NCI-H82 treated with DMSO at 0.1 percent for 48 hours (cell line): Measurements from ENCODE around the gene KSR1.

Experiments
- DNase-seq: peaks from one replicate; lab custom pipeline; 2025; ENCODE audit not compliant: unreplicated experiment; lab: John Stamatoyannopoulos, UW

The KSR1 gene

DNA sequence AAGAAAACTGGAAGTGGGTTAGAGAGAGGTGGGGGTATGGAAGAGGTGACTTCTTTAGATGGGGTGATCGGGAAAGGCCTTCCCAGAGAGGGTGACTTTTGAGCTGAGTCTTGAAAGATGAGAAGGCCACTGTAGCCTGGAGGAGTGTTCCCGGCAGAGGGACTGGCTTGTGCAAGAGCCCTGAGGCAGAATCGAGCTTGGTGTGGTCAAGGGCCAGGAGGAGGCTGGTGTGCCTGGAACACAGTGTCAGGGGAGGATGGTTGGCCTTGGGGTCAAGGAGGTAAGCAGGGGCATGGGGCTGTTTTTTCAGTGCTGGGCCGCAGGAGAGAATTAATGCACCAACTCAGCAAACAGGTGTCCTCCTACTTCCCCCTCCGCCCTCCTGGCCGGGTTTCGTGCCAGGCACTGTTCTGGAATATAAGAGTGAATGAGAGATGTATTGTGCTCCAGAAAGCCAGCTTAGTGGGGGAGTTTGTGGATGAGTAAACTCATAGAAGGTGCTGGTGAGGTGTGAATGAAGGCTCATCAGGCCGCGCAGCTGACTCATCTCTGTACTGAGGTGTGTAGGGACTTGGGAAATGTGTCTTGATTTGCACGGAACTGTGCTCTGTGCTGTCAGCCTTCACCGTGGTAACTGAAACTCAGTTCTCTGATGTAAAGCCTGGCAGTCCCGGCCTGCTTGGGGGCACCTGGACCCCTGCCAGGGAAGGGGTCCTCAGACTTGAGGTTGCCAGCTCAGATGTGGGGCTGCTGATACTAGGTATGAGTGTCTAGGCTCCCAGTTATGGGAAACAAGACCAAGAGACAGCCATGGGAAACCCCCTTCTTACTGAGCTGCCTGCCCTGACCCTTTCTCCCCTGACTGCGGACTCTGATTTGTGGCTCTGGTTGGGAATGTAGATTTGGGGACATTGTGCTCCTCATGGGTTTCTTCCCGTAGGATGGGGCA is 15.3 kb downstream of the KSR1 start:
- DNase-seq: no peak

DNA sequence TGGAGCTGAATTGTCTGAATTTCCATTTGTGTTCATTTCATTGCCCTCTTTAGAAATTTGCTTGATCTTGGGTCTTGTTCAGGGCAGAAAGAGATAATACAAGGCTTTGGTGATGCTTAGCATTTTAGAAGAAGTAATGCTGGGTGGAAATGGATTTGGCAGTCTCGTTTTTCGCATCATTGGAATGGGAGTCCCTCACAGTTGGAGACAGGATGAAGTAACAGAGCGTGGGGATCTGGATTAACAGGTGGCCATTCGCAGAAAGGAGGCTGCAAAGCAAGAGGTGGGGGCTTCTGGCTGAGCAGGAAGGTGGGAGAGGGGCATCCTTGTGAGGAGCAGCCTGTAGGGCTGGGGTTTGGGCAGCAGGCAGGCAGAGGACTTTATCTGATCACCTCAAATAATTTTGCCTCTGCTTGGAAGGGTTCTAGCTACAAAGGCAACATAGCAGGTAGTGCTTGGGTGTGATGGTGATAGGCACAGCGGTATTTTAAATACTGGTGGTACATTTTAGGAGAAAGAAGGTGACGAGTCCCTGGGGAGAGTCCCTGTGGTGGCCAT is 17.0 kb downstream of the KSR1 start:
- no peak for DNase-seq

DNA sequence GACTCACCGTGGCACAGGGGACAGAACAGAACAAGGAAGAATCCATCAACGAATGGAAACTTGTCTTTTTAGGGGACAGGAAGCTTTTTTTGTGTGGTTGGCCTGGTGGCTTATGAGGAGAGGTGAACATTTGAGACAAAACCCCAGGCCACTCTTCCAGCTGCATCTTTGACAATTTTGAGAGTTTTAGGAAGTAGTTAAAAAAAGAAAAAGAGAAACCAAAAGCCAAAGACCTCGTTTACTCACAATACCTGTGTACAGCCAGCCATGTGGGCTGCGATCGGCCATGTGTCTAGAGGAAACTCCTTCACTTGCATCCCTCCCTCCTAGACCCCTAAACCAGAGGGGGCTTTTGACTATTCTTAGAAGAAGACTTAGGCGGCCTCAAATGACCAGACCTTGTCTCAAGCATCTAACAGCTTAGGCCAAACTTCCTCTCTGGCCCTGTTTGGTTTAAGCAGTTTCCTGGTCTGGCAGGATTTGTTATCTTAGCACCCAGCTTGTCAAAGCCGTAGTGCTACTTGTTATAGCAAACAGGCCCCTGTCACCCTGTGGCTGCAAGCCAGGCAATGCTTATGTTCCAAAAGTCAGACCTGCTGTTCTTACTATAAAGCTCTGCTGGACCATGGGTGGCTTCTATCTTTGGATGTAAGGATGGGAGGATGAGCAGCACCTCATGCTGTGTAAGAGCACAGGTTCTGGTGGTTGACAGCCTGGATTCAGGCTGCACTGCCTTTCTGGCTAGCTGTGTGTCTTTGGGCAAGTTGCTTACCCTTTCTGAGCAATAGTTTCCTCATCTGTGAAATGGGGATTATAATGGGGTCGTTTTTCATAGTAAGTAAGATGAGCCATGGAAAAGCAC is 17.7 kb downstream of the KSR1 start:
- DNase-seq: no peak

DNA sequence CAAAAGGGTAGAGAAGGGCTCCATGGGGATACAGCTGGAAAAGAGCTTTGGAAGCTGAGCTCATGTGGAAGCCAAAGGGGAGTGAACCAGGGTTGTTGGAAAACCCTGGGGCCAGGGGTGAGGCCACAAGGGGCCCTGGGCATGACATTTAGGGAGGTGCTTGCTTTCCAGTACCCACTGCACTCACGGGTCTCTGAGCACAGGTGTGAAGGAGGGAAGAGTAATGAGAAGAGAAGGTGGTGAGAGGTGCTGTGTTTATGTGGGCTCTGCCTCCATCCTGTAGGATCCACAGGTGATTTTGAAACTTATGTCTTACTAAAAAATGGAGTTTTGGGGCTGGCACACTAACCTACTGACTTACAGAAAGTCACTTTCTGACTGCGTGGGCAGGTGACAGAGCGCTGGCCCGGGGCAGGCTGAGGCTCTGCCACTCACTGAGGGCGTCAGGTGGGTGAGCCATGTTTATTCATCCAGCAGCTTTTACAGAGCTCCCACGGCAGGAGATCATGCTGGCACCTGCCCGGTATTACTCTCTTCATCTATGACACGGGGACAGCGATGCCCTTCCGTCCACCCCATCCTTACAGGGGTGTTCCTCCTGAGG is 18.9 kb downstream of the KSR1 start:
- no peak for DNase-seq

DNA sequence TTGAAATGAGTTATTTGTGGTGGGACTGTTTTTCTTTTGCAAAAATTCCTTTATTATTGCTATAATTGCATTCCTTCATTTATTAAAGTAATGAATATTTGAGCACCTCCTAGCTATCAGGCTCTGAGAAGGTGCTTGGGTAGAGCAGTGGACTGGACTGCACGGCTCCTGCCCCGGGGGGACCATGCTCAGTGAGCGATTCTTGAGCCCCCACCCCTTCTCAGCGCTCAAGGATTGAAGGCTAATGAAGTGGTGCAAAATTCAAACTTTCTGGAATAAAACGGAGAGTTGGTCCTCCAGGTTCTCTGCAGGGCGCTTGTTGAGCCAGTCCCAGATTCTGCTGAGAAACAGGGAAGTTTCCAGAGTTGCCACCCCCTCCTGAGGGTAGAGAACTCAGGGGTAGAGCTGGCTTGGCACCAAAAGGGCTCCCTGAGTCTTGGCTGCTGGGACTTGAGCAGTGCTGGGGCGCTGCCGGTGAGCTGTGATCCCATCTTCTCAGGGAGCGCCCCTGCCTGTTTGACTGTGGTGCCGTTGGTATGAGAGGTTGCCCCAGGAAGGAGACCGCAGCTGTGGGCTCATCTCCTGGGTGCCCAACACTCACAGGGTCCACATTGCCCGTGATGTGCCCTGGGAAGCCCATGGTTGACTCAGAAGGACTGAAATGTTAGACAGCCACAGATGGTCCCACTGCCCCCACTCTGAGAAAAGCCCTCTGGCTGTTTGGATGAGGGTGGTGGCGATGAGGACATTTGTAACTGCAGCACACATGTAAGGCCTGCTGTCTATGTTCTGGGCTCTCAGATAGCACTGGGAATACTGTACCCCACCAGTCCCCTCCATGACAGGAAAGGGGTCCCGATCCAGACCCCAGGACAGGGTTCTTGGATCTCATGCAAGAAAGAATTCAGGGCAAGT is 20.0 kb downstream of the KSR1 start:
- DNase-seq: no peak

DNA sequence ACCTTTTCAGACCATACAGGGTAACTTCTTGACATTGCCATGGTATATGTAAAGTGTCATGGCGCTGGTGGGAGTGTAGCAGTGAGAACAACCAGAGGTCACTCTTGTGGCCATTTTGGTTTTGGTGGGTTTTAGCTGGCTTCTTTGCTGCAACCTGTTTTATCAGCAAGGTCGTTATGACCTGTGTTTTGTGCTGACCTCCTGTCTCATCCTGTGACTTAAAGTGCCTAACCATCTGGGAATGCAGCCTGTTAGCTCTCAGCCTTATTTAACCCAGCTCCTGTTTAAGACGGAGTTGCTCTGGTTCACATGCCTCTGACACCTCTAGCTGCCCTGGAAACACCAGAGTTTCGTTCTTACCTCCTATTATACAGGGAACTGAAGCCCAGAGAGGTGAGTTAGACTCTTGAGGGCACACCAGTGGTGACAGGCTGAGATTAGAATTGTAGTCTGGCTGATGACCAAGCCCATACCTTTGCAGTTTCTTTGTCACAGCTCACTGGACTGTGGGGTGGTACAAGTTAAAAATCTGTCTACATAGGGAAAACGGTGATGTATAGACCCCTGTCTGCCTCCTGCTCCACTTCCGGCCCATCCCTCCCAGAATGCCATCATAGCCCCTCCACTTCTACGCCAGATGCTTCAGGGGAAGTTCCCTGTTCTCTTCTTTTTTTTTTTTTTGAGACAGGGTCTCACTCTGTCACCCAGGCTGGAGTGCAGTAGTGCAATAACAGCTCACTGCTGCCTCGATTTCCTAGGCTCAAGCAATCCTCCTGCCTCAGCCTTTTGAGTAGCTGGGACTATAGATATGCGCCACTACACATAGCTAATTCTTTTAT is 21.0 kb downstream of the KSR1 start:
- peak; percentile 20 for DNase-seq

DNA sequence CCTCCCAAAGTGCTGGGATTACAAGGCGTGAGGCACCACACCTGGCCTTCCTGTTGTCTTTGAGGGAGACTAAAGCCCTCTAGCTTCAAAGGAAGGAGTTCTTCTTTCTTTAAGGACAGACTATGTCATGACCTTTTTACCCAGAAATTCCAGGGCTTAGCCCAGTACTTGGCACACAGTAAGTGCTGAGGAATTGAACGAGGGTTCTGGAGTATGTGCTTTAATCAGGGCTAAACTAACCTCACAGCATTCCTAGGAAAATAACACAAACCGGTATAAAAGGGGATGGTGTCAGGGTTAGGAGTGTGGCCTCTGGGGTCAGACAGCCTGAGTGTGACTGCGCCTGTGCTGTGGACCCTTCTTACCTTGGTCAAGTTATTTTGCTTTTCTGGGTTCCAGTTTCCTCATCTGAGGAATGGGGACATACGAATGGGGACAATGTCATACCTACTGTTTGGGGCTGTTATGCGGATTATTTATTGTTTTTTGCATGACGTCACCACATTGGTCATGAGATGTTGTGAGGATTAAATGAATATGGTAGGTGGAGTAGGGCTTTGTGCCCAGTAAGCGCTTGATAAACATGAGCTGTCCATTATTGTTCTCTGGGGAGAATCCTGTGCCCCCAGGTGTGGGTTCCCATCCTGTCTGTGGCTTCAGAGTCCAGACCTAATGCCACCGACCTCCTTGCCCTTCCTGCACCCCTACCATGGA is 21.9 kb downstream of the KSR1 start:
- no peak for DNase-seq

DNA sequence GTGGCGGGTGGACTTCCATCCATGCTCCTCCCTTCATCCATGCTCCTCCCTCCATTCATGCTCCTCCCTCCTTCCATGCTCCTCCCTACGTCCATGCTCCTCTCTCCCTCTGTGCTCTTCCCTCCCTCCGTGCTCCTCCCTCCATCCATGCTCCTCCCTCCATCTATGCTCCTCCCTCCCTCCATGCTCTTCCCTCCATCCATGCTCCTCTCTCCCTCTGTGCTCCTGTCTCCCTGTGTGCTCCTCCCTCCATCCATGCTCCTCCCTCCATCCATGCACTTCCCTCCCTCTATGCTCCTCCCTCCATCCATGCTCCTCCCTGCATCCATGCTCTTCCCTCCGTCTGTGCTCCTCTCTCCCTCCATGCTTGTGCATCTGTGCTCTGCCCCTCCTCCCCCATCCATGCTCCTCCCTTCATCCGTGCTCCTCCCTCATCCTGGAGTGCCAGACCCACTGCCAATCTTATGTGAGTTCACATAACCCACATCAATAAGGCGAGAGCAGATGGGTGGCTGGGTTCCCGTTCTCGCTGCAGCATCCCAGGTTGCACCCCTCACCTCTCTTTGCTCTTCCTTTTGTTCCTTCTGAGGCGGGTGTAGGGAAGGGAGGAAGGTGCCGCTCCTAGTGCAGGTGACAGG is 22.8 kb downstream of the KSR1 start:
- no peak for DNase-seq

DNA sequence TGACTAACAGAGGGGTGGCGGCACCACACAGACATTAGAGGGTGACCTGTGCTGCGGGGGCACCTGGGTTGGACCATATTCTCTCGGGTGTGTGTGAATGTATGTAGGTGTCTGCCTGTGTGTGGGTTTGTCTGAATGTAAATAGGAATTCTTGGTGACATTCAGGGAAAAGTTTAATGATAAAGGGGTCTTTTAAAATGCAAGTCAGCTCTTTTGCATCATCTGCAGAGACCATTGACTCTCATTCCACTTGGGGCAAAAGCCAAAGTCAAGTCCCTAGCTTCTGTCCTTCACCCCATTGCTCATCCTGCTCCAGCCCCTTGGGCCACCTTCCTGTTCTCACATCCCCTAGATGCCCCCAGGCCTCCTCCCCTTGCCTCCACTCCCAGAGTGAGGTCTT is 23.6 kb downstream of the KSR1 start:
- DNase-seq: no peak

DNA sequence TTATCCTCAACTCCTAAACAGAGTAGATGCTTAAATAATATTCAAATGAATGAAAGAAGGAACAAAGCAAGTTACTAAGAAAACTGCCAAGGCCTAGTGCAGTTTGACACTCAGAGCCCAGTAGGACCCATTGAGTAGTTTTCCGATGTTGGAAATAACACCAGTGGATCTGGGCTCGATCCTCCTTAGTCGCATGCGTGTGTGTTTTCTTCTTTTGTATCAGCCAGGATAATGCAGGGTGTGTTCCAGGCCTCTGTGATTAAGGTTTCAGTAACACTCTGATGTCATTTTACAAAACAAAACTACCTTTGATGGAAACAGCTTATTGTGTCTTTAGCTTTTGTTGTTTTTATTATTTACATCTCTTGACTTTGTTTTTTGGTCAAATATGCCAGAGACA is 24.5 kb downstream of the KSR1 start:
- DNase-seq: no peak

DNA sequence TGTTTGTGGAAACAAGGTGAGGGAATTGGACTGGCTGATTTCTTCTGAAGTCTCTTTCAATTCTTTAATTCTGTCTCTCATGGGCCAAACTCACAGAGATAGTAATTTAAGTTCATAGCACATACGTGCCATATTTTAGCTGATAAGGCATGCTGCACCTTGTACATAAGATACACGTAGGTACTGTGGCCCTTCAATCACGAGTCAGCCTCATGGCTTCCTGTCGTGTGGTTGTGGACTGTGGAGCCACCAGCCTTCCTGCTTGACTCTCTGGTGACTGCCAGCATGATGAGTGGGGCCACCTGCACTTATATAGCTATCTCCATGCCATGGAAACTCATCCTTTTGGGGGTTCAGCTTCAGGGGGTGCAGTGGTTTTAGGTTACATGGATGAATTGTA is 25.1 kb downstream of the KSR1 start:
- no peak for DNase-seq

DNA sequence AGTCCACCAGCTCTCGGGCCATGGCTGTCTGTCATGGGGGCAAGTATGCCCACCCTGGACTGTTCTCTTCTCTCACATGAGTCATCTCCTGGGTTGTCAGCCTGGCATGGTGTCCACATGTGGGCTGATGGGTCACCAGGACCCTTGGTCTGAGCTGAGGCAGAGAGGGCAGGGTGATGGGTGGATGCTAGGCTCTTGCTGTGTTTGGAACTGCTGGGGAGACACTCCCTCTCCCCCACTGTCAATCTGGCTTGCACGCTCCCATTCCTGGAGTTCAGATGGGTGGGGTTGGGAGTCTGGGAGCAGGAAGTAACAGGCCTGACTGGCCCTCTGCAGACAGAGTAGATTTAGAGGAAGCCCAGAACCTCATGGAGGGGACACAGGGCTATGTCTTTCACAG is 28.9 kb downstream of the KSR1 start:
- DNase-seq: no peak

DNA sequence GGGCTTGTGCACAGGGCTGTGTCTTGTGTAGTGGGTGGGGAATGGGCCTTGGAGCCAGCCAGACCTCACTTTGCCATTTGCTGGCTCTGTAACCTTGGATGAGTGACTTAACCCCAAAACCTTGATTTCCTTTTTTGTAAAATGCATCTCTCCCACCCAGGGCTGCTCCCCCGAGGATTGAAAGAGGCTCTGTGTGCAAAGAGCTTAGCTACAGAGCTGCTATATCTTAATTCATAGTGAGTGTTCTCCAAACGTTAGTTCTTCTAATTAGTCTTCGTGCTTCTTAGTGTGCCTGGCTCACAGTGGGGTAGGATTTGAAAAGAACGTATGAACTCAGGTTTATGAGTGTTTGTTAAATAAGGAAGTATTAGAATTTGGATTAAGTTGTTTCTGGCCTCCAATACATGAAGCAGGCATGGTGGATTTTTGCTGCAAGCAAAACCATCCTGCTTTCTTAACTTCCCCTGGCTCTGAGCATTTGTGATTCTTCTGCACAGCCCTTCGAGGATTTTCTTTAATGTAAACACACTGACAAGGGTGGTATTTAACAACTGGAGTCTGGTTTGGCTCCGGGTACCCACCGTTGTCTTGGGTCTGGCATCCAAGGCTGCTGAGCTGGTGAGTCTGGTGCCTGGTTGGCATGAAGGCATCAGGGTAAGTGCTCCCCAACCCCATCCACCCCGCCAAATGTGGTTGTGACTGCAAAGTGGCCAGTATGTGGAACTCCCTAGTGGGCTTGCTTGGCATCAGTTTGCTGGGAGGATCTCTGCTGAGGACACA is 29.7 kb downstream of the KSR1 start:
- no peak for DNase-seq

DNA sequence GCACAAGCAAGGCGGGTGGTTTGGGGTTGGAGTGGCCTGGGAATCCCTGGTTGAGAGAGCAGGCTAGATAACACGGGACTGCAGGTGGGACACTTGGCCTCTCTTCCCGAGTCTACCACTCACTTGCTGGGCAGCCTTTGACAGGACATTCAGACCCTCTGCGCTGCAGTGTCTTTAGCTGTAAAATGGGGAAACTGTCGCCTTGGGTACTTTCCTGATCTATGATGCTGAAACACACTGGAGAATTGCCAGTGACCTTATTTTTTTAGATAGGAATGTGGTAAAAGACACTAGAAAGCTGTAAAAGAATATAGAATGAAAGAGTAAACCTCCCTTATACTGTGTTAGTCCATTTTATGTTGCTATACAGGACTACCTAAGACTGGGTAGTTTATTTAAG is 30.5 kb downstream of the KSR1 start:
- DNase-seq: no peak

DNA sequence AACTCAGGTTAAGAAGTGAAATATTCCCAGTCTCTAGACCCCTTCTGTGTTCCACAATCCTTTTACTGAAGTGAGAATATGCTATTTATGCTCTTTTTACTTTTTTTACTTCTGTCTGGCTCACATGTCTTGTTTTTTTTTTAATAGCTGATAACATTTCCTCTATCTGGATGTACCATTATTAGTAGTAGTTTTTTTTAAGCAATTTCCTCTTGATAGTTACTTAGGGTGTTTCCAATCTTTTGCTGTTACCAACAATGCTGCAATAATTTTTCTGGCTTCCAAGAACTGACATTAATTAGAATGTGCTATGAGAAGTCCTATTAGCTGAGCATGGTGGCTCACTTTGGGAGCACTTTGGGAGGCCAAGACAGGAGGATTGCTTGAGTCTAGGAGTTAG is 32.0 kb downstream of the KSR1 start:
- no peak for DNase-seq

DNA sequence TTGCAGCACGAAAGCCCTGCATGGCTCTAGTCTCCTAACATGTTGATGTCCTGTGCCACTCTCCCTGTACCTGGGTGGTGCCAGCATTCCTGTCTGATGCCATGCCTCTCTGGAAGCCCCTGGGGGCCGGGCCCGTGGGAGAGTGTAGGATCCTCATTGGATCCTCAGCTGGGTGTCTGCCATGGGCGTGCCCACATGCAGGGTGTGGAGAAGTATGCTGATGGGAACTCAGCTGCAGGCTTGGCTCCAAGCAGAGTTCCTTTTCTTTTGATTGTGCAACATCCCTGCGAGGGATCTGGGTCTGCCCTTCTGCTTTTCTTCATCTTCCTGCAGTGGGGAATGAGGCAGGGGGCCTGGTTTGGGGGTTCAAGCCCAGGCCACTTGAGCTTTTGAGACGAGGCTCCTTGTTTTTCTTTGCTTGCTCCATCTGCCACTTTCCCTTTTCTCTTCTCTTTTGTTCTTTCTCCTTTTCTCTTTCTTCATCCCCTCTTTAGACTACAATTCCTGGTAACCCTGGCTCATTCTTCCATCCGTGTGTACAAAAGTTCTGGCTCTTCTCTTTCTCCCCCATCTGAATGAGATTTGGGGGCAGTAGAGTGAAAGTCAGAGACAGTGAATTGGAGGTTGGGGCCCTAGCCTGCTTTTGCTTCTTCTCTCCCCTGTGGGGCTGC is 32.9 kb downstream of the KSR1 start:
- no peak for DNase-seq

DNA sequence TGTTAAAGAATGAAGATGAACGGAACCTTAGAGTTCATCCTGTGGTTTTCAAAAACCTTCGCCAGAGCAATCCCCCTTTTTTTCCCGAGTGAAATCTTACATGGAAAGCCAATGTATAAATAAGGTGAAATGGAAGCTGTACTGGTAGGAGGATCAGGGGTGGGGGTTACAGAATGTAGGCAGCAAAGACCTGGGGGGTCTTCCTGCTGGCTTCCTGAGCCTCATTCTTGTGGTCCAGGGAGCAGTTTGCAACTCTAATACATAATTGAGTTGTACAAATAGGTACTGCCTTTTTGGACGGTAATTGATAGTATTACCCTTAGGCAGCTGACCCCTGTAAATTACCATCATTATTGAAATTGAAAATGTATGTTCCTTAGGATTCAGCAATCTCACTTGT is 34.1 kb downstream of the KSR1 start:
- DNase-seq: no peak
